D721Med (cell line): ENCODE measurements around the gene KCP.

Source experiments
- DNase-seq: peaks from one replicate; pipeline ENCODE4 v3.0.0; 2011; ENCODE audit warnings: low spot score; ENCODE audit not compliant: insufficient read length
- FAIRE-seq: peaks from 2 replicates; lab custom pipeline; 2011; peaks lifted over from hg19 to GRCh38; lab: Jason Lieb, UNC
- TF ChIP-seq, protein P1 (sequence below): IDR thresholded peaks from 2 replicates; pipeline ENCODE4 v1.5.1; 2012; ENCODE audit warnings: mild to moderate bottlenecking, control low read depth; ENCODE audit not compliant: insufficient read depth; ENCODE audit errors: missing control alignments

KCP gene

DNA sequence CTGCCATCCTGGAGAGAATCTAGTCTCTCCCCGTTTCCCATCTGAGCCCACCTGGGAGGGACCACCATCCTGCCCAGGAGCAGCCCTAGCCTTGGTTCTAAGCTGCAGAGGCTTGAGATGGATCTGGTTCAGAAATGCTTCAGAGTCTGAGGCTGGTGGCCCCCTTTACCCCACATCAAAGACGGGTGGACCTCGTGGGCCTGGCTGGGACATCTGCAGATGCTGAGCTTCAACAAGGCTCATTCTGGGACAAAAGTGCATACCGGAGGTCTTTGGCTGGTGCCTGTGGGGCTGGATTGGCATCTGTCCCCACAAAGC, 22.3 kb upstream of the KCP start:
- TF ChIP-seq, protein P1, sequence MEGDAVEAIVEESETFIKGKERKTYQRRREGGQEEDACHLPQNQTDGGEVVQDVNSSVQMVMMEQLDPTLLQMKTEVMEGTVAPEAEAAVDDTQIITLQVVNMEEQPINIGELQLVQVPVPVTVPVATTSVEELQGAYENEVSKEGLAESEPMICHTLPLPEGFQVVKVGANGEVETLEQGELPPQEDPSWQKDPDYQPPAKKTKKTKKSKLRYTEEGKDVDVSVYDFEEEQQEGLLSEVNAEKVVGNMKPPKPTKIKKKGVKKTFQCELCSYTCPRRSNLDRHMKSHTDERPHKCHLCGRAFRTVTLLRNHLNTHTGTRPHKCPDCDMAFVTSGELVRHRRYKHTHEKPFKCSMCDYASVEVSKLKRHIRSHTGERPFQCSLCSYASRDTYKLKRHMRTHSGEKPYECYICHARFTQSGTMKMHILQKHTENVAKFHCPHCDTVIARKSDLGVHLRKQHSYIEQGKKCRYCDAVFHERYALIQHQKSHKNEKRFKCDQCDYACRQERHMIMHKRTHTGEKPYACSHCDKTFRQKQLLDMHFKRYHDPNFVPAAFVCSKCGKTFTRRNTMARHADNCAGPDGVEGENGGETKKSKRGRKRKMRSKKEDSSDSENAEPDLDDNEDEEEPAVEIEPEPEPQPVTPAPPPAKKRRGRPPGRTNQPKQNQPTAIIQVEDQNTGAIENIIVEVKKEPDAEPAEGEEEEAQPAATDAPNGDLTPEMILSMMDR: no peak
- no peak for FAIRE-seq
- DNase-seq: no peak

DNA sequence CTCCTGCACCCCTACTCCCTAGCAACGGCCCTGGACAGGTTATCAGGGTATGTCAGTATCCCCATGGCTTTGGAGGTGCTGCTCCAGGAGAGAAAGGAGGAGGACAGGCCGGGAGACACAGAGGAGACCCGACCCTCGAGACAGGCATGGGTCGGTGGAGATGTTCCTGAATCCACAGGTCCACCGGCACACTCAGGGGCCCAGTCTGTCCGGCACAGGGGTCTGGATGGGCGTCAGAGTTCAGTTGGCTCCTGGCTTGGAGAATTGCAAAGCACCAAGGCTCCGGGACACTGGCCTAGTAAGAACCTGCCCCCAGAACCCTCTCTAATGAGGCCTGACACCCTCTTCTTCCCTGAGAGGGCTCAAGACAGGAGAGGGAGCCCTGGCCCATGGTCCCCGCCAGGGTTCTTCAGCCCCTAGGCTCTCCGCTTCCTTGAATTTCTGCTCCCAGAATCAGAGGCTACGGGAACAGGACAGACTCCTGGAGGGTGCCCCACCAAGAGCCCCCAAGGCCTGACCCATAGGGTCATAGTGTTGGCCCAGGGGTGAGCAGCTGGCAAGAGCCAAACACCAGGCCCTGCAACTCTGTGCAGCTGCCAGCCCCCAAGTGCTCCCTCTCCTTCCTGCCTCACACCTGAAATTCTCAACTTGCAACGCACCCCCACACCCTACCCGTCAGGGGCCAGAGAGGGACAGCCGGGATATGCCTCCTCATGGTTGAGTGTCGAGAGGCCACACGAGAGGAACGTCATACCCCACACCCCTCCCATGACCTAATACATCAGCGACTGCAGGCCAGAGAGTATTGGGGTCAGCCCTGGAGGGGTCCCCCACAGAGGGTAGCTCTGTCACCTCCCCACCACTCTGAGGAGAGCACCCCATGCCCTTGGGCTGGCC, 21.7 kb upstream of the KCP start:
- FAIRE-seq: no peak
- no peak for DNase-seq
- TF ChIP-seq, protein P1: no peak

DNA sequence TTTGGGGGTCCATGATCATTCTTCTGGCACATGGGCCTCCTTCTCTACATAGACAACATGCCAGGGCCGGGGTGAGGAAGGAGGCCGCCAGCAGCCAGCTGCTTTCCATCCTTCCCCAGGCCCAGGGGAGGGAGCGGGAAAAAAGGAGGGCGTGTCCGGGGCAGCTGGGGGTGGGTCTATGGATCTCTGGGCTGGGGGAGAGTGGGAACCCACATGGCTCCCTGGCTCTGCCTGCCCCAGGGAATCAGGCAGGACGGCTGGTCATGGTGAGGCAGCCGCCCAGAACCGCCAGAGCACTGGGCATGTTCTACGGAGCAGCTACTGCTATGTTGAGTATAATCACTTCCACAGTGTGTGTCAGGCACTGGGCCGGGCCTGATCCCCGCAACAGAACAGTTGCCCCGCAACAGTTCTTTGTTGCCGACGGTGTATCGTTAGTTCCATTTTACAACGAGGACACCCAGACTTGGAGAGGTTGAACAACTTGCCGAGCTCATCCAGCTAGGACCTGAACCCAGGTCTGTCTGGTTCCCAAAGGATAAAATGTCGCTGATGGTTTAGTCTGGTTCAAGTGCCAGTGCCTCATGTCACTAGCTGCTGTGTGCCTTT, 20.8 kb upstream of the KCP start:
- TF ChIP-seq, protein P1: no peak
- DNase-seq: no peak
- FAIRE-seq: no peak

DNA sequence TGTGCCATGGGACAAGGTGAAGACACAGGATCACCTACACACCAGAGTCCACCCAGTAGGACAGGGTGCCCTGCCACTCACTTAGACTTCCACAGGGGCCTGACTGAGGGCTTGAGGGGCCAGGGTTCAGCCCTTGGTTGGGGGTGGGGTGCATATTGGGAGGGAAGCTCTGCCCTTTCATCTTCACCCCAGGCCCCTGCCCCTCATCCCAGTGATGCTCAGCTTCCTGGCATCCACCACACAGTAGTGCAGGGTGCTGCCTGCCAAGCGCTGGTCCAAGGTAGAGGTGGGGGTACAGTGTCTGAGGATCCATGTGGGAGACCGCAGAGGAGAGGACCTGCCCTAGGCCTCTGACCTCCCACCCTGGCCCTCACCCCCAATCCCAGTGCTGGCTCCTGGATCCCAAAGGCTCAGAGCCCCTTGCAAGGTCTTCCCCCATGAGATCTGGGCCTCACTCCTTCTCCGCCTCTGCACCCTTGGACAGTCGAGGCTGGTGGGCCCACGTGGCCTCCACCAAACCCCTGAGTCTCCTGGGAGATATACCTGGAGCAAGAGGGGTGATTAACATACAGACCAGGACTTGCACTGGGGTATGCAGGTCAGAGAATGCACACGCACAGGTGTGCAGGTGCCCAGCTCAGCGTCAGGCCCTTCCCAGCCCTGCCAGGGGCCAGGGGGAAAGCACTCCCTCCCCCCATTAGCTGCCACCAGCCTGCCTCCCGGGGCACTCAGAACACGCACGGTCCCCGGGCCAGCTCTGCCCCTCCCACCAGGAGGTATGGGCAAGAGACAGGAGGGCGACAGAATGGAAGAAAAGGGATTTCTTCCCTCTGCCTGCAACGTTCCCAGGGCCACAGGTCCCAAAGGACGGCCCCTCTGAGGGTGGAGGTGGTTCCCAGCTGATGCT, 18.6 kb upstream of the KCP start:
- DNase-seq (no peak), FAIRE-seq (no peak)
- TF ChIP-seq, protein P1: no peak

DNA sequence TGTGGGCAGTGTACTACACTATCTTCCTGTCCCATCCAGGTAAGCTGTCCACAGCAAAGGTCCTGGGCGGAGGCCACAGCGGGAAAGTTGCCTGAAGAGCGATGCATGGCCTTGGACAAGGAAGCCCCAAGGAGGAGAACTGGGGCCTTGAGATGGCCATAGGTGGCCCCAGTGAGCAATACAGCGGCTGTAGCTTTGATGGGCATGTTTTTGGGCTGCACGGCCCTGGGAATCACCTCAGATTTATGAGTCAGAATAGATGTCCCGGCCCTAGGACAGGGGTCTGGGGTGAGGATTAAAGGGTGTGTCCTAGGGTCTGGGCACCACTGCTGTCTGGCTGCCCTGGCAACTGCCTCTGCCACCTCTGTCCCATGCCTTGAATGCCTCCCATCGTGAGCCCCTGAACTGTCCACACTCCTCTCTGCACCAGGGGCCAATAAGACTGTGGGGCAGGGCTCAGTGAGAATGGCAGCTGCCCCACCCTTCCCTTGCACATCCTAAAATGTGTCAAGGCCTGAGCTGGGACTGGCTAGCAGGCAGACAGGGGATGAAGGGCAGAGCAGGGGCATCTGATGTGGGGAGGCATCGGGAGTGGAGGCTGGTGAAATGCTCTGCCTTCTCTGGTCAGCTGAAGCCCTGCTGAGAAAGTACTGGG, 17.8 kb upstream of the KCP start:
- FAIRE-seq: no peak
- DNase-seq: no peak
- TF ChIP-seq, protein P1: no peak

DNA sequence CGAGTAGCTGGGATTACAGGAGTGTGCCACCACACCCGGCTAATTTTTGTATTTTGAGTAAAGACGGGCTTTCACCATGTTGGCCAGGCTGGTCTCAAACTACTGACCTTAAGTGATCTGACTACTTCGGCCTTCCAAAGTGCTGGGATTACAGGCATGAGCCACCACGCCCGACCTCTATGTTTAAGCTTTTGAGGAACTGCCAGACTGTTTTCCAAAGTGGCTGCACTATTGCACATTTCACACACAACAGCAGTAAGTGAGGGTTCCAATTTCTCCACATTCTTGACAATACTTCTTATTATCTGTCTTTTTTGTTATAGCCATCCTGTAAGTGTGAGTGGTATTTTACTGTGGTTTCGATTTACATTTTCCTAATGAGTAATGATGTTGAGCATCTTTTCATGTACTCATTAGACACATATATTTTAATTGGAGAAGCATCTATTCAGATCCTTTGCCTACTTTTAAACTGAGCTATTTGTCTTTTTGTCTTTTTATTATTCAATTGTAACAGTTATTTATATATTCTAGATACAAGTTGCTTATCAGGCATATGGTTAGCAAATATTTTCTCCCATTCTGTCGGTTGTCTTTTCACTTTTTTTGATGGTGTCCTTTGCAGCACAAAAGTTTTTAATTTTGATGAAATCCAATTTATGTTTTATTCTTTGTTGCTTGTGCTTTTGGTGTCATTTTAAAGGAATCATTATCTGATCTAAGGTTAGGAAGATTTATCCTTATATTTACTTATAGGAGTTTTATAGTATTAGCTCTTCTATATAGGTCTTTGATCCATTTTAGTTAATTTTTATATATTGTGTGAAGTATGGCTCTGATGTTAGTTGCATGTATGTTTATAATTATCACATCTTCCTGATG, 14.4 kb upstream of the KCP start:
- FAIRE-seq (peak; percentile 51), DNase-seq (no peak)
- TF ChIP-seq, protein P1: no peak
